Choroid plexus epithelial cell (primary cell): Measurements from ENCODE around the gene ZNRF1.

Experiments used
- DNase-seq: peaks from one replicate; pipeline ENCODE4 v3.0.0-alpha.2; 2010; ENCODE audit warnings: low read depth
- H3K4me3 ChIP-seq: 2 replicates; pipeline ENCODE4 v1.5.1; 2011; ENCODE audit warnings: low read depth, mild to moderate bottlenecking, control low read depth, low read length, moderate library complexity
- CTCF ChIP-seq: conservative IDR thresholded peaks from 2 replicates; pipeline ENCODE4 v1.5.1; 2011; ENCODE audit warnings: low read depth, mild to moderate bottlenecking, control low read depth, inconsistent platforms, low read length, moderate library complexity

Gene ZNRF1

GRCh38 chr16:75064403-75065148, 65.8 kb downstream of the ZNRF1 start:
- DNase-seq = no peak
- H3K4me3 ChIP-seq = no peak overlapping the region

GRCh38 chr16:75065149-75065505, 66.3 kb downstream of the ZNRF1 start:
- no peak for DNase-seq
- TF ChIP-seq CTCF = no peak
- no peak overlapping the region for H3K4me3 ChIP-seq

More at GRCh38 chr16:75064403-75065148, 65.8 kb downstream of the ZNRF1 start:
- no peak for TF ChIP-seq CTCF

DNA sequence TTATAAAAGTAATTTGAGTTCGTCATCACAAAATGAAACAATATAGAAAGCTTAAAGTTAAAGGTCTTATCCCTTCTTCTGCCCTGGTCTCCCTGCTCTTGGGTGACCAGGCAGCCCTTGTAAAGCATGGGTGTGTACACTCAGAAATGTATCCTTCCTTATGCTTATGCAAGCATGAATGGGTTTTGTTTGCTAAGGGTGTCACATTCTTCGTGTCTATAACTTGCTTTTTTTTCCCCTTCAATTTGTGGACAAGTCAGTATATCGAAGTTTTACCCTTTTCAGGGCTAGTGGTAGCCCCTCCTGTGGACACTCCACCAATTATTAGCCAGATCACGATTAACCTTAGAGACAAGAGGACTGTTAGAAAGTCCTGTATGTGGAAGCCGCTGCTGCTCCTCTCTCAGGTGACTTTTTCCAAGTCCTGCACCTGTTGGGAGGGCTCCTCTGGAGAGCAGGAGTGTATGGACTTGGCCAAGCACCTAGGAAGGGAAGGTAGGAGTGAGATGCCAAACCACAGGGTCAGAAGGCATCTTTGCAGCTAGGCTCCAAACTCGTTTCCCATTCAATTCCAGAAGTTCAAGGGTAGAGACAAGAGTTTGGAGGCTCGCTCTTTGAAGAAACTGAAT, 66.8 kb downstream of the ZNRF1 start:
- TF ChIP-seq CTCF = no peak
- DNase-seq = no peak
- no peak overlapping the region for H3K4me3 ChIP-seq

DNA sequence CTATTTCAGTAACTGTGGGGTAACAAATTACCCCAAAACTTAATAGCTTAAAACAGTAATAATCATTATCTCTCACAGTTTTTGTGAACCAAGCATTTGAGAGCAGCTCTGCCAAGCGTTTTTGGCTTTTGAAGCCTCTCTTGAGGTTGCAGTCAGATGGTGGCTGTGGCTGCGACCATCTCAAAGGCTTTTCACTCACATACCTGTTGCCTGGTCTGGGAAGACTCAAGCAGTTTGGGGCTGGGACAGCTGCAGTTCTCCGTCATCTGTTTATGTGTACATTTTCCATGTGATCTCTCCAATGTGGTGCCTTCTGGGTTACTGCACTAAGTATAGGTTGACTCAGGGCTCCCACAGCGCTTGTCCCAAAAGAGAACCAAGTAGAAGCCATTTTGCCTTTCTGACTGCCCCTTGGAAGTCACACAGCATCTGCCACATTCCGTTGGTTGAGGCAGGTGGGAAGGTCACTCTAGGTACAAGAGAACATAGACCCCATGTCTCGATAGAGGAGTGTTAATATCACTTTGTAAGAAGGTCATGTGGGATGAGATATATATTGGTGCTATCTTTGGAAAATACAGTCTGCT, 68.1 kb downstream of the ZNRF1 start:
- H3K4me3 ChIP-seq = no peak overlapping the region
- no peak for TF ChIP-seq CTCF
- no peak for DNase-seq

- TF ChIP-seq CTCF = no peak
- H3K4me3 ChIP-seq = no peak overlapping the region
- no peak for DNase-seq
Observed at GRCh38 chr16:75068085-75069031, 69.5 kb downstream of the ZNRF1 start.

- H3K4me3 ChIP-seq = no peak overlapping the region
- TF ChIP-seq CTCF = no peak
- no peak for DNase-seq
Observed at GRCh38 chr16:75070012-75070841, 71.4 kb downstream of the ZNRF1 start.
